Neural progenitor cell (in vitro differentiated cells): Measurements from ENCODE around the gene TBL1X.

Experiments
- CTCF ChIP-seq: fragments of 200-600 bp; sonication (generic); IDR thresholded peaks from 2 replicates; pipeline ENCODE4 v1.5.1; 2017; ENCODE audit warnings: antibody characterized with exemption, mild to moderate bottlenecking
- EZH2 ChIP-seq: fragments of 200-600 bp; sonication (generic); IDR thresholded peaks from 2 replicates; pipeline ENCODE4 v1.6.1; 2017; ENCODE audit warnings: antibody characterized with exemption, mild to moderate bottlenecking, moderate library complexity
- EZH2phosphoT487 ChIP-seq: fragments of 200-600 bp; sonication (generic); IDR thresholded peaks from 2 replicates; pipeline ENCODE4 v1.6.1; 2017; ENCODE audit warnings: antibody characterized with exemption

GRCh38 chrX:9626379-9626778, 161.5 kb downstream of the TBL1X start:
- no peak for TF ChIP-seq CTCF
- TF ChIP-seq EZH2 = no peak
- TF ChIP-seq EZH2phosphoT487 = no peak
